CD4-positive, alpha-beta T cell (primary cell): ENCODE measurements around the gene PRKCG. TPM values are rescaled to one million over a fixed set of nuclear protein-coding genes. Genes with fewer than 3 reads are reported as not detected.
A peak's percentile ranks its signal among the peaks of the same experiment; 100 is the strongest.

Experiments used
- ATAC-seq: fragments of 200-7000 bp; cut with Tn5 transposase; one replicate; pipeline ENCODE4 v1.10.0; 2022; ENCODE audit warnings: mild to moderate bottlenecking; ENCODE audit not compliant: poor library complexity
- CTCF ChIA-PET: fragments of 350-600 bp; sonication (Branson Sonifier 250); formaldehyde crosslinking; loops from one replicate; lab custom pipeline; 2021; ENCODE audit warnings: antibody characterized with exemption, inconsistent platforms; lab: Charles Lee
- POLR2A ChIA-PET: fragments of 350-600 bp; sonication (Branson Sonifier 250); formaldehyde crosslinking; loops from one replicate; lab custom pipeline; 2021; ENCODE audit warnings: antibody characterized with exemption, inconsistent platforms; lab: Charles Lee
- DNase-seq, 14 experiments: peaks; one replicate each; pipeline ENCODE4 v3.0.0-alpha.2; 2013 to 2020; ENCODE audit warnings: mixed read lengths in 2 of 14
- H3K27ac ChIP-seq, 2 donors: one replicate each; pipeline versions ENCODE4 v1.5.1 to v1.7.0; 2013; ENCODE audit warnings: low read length in 2 of 2, low read depth in 1 of 2, mild to moderate bottlenecking in 1 of 2
- H3K27me3 ChIP-seq, 2 experiments: 1 replicate in 1 of 2; 2 replicates in 1 of 2; pipeline versions ENCODE4 v1.6.1 to v1.7.0; 2013; ENCODE audit warnings: low read length in 2 of 2, control low read depth in 1 of 2, mild to moderate bottlenecking in 1 of 2, moderate library complexity in 1 of 2; ENCODE audit not compliant: insufficient read depth in 2 of 2, control insufficient read depth in 1 of 2
- H3K36me3 ChIP-seq: one replicate; pipeline ENCODE4 v1.6.1; 2013; ENCODE audit warnings: low read length, control low read depth; ENCODE audit not compliant: insufficient read depth
- H3K4me1 ChIP-seq: one replicate; pipeline ENCODE4 v1.6.1; 2013; ENCODE audit warnings: low read length, control low read depth; ENCODE audit not compliant: insufficient read depth
- H3K4me3 ChIP-seq: one replicate; pipeline ENCODE4 v1.5.1; 2013; ENCODE audit warnings: mild to moderate bottlenecking, low read length, moderate library complexity
- H3K9me3 ChIP-seq, 2 experiments: 1 replicate in 1 of 2; 2 replicates in 1 of 2; pipeline versions ENCODE4 v1.6.1 to v1.7.0; 2013; ENCODE audit warnings: low read length in 2 of 2, mild to moderate bottlenecking in 2 of 2, control low read depth in 1 of 2, moderate library complexity in 1 of 2; ENCODE audit not compliant: control insufficient read depth in 1 of 2, insufficient read depth in 1 of 2
- H3K27ac Mint-ChIP-seq: one replicate; pipeline ENCODE4 v1.8.0; 2020; ENCODE audit warnings: mixed read lengths
- H3K27me3 Mint-ChIP-seq: one replicate; pipeline ENCODE4 v1.8.0; 2021; ENCODE audit warnings: mixed read lengths
- H3K36me3 Mint-ChIP-seq: one replicate; pipeline ENCODE4 v1.8.0; 2021; ENCODE audit warnings: low read depth, mixed read lengths
- H3K4me1 Mint-ChIP-seq: one replicate; pipeline ENCODE4 v1.8.0; 2021; ENCODE audit warnings: low read depth, mixed read lengths
- H3K4me3 Mint-ChIP-seq: one replicate; pipeline ENCODE4 v1.8.0; 2020; ENCODE audit warnings: mild to moderate bottlenecking, mixed read lengths
- H3K9me3 Mint-ChIP-seq: one replicate; pipeline ENCODE4 v1.8.0; 2020; ENCODE audit warnings: mixed read lengths
- intact Hi-C, 2 experiments: fragments of 100-400 bp; cut with DNase I in 1 of 2; cut with micrococcal nuclease in 1 of 2; formaldehyde crosslinking; loops; one replicate each; pipeline versions ENCODE4 v1.15.1 to v1.9.0; 2023 to 2025; cut with DNase I, micrococcal nuclease
- total RNA-seq, 174 experiments: library from RNA in 2 of 174; stranded (reverse) in 2 of 174; gene quantifications; one replicate each; pipeline ENCODE4 v1.2.3 and lab custom pipeline; 2021 to 2026
- TF ChIP-seq, protein P1 (sequence below): fragments of 200-600 bp; IDR thresholded peaks from one replicate; pipeline ENCODE4 v1.8.0; 2022; ENCODE audit warnings: antibody characterized with exemption, mild to moderate bottlenecking

PRKCG gene
- total RNA-seq, 2 experiments from 2014 or later = 1.5 to 1.6 TPM

DNA sequence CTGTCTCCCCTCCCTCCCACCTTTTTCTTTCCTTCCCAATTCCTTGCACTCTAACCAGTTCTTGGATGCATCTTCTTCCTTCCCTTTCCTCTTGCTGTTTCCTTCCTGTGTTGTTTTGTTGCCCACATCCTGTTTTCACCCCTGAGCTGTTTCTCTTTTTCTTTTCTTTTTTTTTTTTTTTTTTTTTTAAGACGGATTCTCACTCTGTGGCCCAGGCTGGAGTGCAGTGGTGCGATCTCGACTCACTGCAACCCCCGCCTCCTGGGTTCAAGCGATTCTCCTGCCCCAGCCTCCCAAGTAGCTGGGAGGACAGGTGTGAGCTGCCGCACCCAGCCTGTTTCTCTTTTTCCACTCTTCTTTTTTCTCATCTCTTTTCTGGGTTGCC is 7.4 kb upstream of the PRKCG start:
- H3K4me3 Mint-ChIP-seq = peak overlapping the region; percentile 59
- Histone ChIP-seq H3K27ac (peak overlapping the region; percentile 63 to 65), H3K4me1 (peaks cover 96% of the 10 kb centered on the region), H3K36me3 (peaks cover 39% of the 10 kb centered on the region), H3K27me3 (peaks cover 3% of the 10 kb centered on the region in 2 experiments), H3K4me3 (peak overlapping the region; percentile 1), H3K9me3 (peaks cover 0 to 19% of the 10 kb centered on the region in 2 experiments)
- H3K27me3 Mint-ChIP-seq = peaks cover 7% of the 10 kb centered on the region
- POLR2A ChIA-PET = interaction anchor here (0.7 to 1.1 kb wide), 4 partner anchors 8 to 504 kb away, joined by 3 to 4 read pairs (median 3); no protein-coding TSS in a partner anchor
- peak overlapping the region; percentile 89 for H3K27ac Mint-ChIP-seq
- peaks cover 79% of the 10 kb centered on the region for H3K4me1 Mint-ChIP-seq
- peak; percentile 9 for ATAC-seq
- CTCF ChIA-PET = no interaction called here
- intact Hi-C loops = no loop called here
- H3K36me3 Mint-ChIP-seq = peaks cover 64% of the 10 kb centered on the region
- DNase-seq = peak in 3 of 14 experiments; percentile 53 to 56 (median 54)
- H3K9me3 Mint-ChIP-seq = no peaks in the 10 kb centered on the region
- TF ChIP-seq, protein P1, sequence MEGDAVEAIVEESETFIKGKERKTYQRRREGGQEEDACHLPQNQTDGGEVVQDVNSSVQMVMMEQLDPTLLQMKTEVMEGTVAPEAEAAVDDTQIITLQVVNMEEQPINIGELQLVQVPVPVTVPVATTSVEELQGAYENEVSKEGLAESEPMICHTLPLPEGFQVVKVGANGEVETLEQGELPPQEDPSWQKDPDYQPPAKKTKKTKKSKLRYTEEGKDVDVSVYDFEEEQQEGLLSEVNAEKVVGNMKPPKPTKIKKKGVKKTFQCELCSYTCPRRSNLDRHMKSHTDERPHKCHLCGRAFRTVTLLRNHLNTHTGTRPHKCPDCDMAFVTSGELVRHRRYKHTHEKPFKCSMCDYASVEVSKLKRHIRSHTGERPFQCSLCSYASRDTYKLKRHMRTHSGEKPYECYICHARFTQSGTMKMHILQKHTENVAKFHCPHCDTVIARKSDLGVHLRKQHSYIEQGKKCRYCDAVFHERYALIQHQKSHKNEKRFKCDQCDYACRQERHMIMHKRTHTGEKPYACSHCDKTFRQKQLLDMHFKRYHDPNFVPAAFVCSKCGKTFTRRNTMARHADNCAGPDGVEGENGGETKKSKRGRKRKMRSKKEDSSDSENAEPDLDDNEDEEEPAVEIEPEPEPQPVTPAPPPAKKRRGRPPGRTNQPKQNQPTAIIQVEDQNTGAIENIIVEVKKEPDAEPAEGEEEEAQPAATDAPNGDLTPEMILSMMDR = no peak

DNA sequence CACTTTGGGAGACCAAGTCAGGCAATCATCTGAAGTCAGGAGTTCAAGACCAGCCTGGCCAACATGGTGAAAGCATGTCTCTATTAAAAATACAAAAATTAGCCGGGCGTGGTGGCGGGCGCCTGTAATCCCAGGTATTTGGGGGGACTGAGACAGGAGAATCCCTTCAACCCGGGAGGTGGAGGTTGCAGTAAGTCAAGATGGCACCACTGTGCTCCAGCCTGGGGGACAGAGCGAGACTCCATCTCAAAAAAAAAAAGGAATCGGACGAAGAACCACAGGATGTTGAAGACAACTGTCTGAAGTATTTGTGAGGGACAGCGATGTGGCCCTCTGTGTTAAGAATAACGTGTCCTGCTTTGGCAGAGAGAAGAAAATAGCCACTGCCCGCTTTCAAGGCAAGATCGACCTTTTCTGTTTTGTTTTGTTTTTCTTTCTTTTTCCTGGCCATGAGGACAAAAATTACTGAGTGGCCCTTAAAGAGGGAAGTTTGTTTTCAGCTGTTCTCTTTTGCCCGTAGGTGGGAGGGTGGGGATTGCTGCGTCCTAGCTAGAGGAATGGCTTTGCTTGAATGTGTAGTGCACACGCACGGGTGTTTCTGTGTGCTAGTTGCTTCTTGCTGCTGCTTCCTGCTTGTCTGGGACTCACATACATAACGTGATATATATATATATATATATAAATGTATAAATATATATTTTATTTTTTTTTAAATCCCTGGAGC is 6.2 kb upstream of the PRKCG start:
- peak in 3 of 14 experiments; percentile 26 to 38 (median 37) for DNase-seq
- H3K4me1 ChIP-seq = peaks cover 88% of the 10 kb centered on the region
- POLR2A ChIA-PET = interaction anchor here (0.6 to 4.4 kb wide), 3 partner anchors 8 to 239 kb away, joined by 3 to 71 read pairs (median 6); partner anchors contain the start of genes MYADM, PRPF31 and TFPT

DNA sequence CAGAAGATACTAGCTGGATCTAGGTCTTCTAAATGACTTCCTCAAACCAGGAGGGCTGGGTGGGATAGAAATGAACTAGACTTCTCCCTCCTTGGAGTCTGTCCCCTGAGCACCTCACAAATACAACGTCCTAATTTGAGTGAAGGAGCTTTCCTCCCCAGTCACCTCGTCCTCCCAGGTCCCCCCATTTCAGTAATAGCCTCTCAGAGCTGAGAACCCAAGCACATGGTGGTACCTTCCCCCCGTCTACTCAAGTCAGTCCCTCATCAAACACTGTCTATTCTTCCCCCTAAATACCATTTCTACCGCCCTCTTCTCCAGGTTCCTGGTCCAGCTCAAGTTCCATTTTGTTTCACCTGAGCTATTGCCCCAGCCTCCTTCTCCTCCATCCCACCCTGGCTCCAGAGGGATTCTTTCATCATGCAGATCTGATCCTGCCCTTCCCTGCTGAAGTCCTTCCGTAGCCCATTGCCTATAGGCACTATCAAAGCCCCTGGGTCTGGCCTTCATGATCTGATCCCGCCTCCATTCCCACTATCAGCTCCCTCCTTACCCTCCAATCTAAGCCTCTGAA is 5.3 kb upstream of the PRKCG start:
- no peak for ATAC-seq

More for the DNA sequence above, 6.2 kb upstream of the PRKCG start:
- H3K4me3 Mint-ChIP-seq = peak overlapping the region; percentile 86
- peaks cover 0 to 19% of the 10 kb centered on the region in 2 experiments for H3K9me3 ChIP-seq
- peaks cover 33% of the 10 kb centered on the region for H3K36me3 ChIP-seq
- H3K27ac Mint-ChIP-seq = peak overlapping the region; percentile 89
- H3K4me1 Mint-ChIP-seq = peaks cover 73% of the 10 kb centered on the region
- CTCF ChIA-PET = no interaction called here
- ATAC-seq = no peak
- H3K27me3 Mint-ChIP-seq = peaks cover 7% of the 10 kb centered on the region
- peaks cover 14% of the 10 kb centered on the region in 2 experiments for H3K27me3 ChIP-seq
- peaks cover 58% of the 10 kb centered on the region for H3K36me3 Mint-ChIP-seq
- H3K27ac ChIP-seq = peak overlapping the region in 1 of 2 donors; percentile 35
- no peaks in the 10 kb centered on the region for H3K9me3 Mint-ChIP-seq
- TF ChIP-seq, protein P1 = no peak
- intact Hi-C loops = no loop called here
- no peak overlapping the region for H3K4me3 ChIP-seq

More for the DNA sequence above, 5.3 kb upstream of the PRKCG start:
- peak in 2 of 14 experiments; percentile 46 to 51 for DNase-seq
- CTCF ChIA-PET = no interaction called here
- peak overlapping the region; percentile 89 for H3K27ac Mint-ChIP-seq
- peaks cover 33% of the 10 kb centered on the region for H3K36me3 ChIP-seq
- peaks cover 7% of the 10 kb centered on the region for H3K27me3 Mint-ChIP-seq
- TF ChIP-seq, protein P1 = no peak
- H3K4me3 Mint-ChIP-seq = peak overlapping the region; percentile 86
- H3K36me3 Mint-ChIP-seq = peaks cover 48% of the 10 kb centered on the region
- no peak overlapping the region for H3K4me3 ChIP-seq
- POLR2A ChIA-PET = interaction anchor here (1.7 to 4.4 kb wide), 2 partner anchors 9 to 238 kb away, joined by 6 to 71 read pairs; partner anchors contain the start of genes MYADM, PRPF31 and TFPT
- peak overlapping the region in 1 of 2 donors; percentile 45 for H3K27ac ChIP-seq
- no peaks in the 10 kb centered on the region for H3K9me3 Mint-ChIP-seq
- intact Hi-C loops = loop anchor here in 1 of 2 experiments (1.0 kb wide), 1 partner anchor 7 kb away; no protein-coding TSS in a partner anchor
- H3K4me1 Mint-ChIP-seq = peaks cover 63% of the 10 kb centered on the region
- peaks cover 88% of the 10 kb centered on the region for H3K4me1 ChIP-seq
- peaks cover 23 to 24% of the 10 kb centered on the region in 2 experiments for H3K27me3 ChIP-seq
- H3K9me3 ChIP-seq = peaks cover 0 to 19% of the 10 kb centered on the region in 2 experiments
